GM19397 (cell line): ENCODE results near the gene UXS1.
"Not testable (repeated sequence)": the region's sequence is repeated elsewhere in the genome, so short reads cannot be mapped to it uniquely, and the experiment has no call there.

ENCODE experiments used
- ATAC-seq: cut with Tn5 transposase; IDR thresholded peaks from one replicate; pipeline ENCODE4 v1.9.1; 2021; ENCODE audit warnings: mild to moderate bottlenecking, moderate library complexity; ENCODE audit not compliant: unreplicated experiment

Gene UXS1

DNA sequence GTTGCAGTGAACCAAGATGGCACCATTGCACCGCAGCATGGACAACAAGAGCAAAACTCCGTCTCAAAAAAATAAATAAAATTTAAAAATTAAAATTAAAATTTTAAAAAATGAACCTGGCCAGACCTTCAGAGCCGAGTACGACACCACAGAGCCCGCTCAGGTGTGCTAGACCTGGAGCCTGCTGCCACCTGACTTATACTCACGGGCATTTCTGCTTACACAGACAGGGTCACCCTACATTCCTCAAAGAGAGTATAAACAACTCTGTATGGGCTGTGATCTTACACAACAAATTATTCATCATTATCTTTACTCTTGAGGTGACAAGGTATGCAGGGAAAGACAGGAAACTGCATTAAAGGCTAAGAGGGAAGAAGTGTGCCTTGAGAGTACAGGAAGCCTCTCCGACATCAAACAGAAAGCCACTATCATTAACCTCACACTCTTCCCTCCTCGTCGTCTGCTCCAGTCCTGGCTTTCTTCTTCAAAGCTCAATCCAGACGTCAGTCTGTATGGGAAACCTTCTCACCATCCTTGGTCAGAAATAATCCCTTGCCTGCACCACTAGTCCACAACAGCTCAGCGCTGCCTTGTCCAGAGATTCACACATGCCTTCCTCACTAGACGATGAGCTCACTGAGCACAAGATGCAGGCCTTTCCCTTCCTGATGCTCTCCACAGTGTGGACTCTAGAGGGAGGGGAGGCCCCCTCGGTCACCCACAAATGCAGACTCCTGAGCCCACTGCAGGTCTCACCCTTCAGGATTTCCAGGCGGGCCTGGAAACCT, 56.2 kb downstream of the UXS1 start:
- ATAC-seq: no peak

DNA sequence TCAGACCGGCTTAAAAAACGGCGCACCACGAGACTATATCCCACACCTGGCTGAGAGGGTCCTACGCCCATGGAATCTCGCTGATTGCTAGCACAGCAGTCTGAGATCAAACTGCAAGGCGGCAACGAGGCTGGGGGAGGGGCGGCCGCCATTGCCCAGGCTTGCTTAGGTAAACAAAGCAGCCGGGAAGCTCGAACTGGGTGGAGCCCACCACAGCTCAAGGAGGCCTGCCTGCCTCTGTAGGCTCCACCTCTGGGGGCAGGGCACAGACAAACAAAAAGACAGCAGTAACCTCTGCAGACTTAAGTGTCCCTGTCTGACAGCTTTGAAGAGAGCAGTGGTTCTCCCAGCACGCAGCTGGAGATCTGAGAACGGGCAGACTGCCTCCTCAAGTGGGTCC, 62.9 kb downstream of the UXS1 start:
- ATAC-seq: not testable (repeated sequence)

DNA sequence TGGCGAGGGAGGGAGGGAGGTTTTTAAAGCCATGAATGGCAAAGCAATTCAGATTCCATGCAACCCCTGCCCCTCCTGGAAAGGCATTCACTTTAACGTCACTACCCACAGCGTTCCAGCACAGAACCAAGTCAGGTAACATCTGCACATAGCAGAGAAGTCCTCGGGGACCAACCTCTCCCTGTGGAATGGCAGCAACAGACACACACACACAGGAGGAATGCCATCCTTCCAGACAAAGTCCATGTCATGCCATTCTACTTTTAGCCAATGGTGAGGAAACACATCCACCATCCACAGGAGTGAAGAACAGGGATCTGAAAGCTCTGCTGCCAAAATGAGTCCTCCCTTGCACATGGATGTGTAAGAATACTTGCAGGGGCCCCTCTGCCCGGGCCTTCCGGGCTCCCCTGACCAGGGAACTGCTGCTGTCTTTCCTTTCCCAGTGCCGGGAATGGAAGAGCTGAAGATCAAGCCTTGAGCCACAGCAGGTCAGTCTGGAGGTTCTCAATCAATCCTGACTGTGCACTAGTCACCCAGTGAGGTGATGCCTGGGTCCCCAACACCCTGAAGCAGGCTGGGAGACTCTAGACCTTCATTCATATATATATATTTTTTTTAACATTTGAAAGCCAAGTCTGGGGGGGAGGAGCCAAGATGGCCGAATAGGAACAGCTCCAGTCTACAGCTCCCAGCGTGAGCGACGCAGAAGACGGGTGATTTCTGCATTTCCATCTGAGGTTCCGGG, 63.7 kb downstream of the UXS1 start:
- no peak for ATAC-seq

GRCh38 chr2:106129592-106129991, 64.5 kb downstream of the UXS1 start:
- ATAC-seq: no peak

GRCh38 chr2:106129150-106129549, 65.0 kb downstream of the UXS1 start:
- ATAC-seq: no peak

GRCh38 chr2:106127776-106128268, 66.3 kb downstream of the UXS1 start:
- ATAC-seq: no peak

DNA sequence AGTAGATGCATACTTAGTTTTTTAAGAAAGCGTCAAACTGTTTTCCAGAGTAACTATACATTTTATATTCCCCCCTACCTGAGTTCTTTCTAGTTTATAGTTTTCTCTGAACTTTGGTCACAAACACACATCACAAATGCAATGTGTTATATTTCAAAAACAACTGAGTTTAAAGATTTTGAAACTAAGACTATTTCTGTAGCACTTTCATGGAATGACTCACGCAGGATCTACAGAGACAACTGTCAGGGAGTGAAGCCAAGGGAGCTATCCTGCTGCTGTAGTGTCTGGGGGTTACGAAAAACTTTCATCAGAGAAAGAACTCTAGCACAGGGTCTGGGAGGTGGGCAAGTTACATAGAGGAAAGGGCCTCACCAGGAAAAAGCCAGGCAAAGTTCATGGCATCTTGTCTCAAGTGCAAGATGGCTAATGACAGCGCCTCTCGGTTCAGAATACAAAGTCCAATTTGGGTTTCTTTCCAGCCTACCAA, 66.8 kb downstream of the UXS1 start:
- no peak for ATAC-seq

DNA sequence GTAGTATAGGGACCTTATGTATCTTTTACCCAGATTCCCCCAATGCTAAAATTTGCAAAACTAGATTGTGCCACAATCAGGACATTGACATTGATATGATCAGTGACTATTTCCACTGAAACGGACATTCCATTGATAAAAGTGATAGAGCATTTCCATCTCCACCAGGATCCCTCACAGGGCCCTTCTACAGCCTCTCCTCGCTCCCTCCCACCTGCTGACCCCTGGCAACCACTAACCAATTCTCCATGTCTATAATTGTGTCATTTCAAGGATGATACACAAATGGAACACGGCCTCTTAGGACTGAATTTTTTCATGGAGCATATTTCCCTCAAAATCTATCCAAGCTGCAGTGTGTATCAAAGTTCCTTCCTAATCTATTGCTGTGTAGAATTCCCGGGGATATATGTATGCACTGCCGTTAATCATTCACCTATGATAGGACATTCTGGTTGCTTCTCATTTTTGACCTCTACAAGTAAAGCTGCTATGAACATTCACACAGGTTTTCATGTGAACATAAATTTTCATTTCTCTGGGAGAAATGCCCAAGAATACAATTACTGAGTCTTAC, 67.3 kb downstream of the UXS1 start:
- no peak for ATAC-seq

DNA sequence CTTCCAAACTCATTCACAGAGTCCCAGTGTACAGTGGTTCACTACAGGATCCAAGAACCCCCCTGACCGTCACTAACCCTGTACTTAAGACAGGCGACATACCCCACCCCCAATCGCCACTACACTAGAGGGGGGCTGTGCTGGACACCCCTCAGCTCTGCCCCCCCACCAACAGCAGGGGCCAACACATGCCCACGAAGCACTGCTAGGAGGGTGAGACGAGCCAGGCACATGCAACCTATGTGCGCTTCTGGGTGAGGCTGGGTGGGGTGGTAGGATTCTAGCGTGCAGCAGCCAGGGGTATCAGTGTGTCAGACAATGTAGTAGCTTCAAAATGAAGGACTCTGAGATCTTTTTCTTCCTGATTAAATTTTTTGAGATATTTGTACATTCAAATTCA, 67.8 kb downstream of the UXS1 start:
- no peak for ATAC-seq

DNA sequence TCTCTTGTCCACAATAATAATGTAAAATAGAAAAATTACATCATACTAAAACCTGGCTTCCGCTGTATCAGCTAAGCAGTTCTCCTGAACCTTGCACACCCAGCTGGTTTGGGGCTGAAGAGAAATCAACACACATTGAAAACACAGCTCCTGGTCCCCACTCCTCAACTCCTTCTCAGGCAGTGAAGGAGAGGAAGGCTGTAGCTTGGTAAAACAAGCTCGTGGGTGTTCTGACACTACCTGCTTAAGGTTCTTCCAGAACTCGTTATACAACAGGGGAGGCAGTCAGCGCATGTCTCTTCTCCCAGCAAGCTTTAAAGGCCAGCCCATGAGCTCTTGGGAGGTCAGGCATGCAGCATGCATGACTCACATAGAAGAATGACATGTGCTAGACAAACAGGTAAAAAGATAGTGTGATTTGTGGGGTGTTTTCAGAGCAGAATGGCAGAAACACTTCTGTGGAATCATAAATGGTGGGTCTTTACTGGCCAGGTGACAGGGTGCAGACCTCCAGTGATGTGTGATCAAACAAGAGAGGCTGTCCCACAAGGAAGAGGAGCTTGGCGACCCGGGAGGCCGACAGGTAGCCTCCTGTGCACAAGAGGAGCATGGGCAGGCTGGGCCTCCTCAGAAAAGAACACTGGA, 69.1 kb downstream of the UXS1 start:
- ATAC-seq: no peak

DNA sequence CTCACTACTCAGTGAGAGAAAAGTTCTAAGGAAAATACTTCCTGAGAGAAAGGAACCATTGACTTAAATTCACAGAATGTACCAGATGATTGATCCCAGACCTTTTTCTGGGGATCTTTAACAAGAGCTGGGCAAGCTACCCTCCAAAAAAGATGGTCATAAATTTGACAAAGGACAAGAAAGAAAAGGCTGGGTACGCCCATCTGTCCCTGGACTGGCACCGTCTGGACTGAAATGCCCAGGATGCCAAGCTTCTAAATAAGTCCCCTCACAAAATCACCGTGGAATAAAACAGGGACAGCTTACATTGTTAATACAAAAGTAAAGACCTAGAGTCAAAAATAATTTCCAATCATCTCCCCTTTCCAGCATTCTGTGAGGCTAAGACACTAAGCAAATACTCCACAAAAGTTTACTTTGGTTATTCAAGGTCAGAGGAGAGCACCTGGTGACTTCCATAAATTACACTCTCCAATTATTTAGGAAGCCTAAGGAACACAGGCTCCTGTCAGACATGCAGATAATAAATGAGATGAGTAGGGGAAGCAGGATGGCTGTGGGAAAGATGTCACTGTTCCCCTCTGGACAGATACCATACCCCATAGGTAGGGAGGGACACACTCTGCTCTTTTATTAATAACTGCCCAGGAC, 69.9 kb downstream of the UXS1 start:
- ATAC-seq: no peak

GRCh38 chr2:106122157-106122556, 71.9 kb downstream of the UXS1 start:
- no peak for ATAC-seq

- ATAC-seq: no peak
Measured at GRCh38 chr2:106120432-106120831, 73.7 kb downstream of the UXS1 start.

- no peak for ATAC-seq
Measured at GRCh38 chr2:106119074-106119473, 75.0 kb downstream of the UXS1 start.

DNA sequence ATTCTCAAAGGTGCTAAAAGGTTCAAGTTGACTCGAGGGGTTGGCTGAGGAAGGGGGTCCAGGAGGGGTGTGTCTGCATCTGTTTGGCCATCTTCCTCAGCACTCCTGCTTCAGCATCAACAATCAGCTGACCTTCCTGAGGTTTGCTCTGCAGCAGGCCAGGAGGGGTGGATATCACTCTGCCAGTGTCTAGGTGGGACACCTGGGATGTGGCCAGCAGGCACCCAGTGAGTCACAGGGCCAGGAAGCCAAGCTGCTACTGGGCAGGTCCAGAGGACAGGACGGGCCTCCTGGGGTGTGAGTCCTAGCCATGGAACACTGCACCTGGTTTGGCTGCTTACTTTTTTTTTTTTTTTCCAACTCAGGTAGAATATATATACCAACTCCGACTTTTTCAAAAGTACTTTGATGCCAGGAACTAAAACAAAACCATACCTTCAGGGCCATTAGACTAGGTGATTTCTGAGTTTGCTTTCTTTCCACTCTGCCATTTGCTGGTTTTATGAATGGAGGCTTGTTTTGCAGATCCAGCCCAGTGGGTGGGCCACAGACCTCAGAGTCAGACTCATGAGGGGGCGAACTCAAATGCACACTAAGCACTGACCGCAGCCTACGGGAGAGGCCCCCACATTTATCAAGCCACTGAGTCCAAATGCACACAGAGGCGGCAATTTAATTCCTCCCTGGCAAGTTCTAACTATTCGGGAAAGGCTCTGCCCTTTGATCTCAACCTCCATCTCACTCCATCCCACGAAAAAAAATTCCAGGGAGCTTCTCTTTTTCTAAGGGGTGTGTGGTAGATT, 76.0 kb downstream of the UXS1 start:
- ATAC-seq: no peak

DNA sequence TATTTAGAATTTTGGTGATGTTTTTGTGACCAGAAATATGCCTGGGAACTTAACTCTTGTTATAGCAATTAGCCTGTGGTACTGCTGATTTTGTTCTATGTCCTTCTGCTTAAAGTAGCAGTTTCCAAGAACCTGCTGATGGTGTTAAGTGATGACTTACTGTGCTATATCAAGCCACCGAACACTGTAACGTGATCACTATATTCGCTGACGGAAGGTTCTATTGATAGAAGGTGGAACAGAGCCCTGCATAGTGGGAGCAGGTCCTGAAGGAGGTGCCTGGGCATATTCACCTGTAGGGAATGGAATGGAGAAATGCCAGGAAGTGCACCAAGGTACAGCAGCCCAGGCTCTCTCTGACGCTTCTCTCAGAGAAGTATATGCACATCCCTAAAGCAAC, 76.8 kb downstream of the UXS1 start:
- ATAC-seq: no peak

GRCh38 chr2:106116248-106116647, 77.9 kb downstream of the UXS1 start:
- no peak for ATAC-seq

DNA sequence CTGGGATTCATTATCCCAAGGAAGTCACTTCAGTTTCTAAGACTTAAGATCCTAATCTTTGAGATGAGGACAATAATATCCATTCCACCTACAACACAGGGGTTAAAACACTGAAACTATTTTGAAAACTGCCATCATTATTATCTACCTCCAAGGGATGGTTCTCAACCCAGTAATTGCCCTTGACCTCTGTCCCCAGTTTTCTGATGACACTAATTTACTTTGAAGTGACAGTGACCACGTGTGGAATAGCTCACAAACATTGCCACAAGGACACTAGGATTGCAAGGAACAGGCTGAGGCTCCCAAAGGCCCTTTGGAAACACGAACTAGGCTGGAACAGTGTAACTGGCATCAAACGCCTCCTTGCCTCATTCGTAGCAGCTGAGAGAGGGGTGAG, 78.4 kb downstream of the UXS1 start:
- no peak for ATAC-seq

GRCh38 chr2:106115250-106115649, 78.9 kb downstream of the UXS1 start:
- ATAC-seq: no peak

- no peak for ATAC-seq
Measured at GRCh38 chr2:106114166-106114565, 79.9 kb downstream of the UXS1 start.
